Measurements from ENCODE around the gene PPIC.

Gene PPIC

GRCh38 chr5:123068368-123068938, 31.9 kb upstream of the PPIC start:
- Histone ChIP-seq H3K9ac (ENCODE audit: low read length) (no peak overlapping the region), H3K27me3 (replicated peaks; ENCODE audit: insufficient read depth, low read length) (no peaks in the 10 kb centered on the region), H4K20me1 (ENCODE audit: insufficient read depth, low read length) (no peaks in the 10 kb centered on the region), H3K4me2 (ENCODE audit: low read depth, low read length) (no peak overlapping the region), H2AFZ (ENCODE audit: low read length) (no peak overlapping the region), H3K9me3 (replicated peaks; ENCODE audit: insufficient read depth, low read length) (no peaks in the 10 kb centered on the region), H3K27ac (ENCODE audit: low read length) (no peak overlapping the region), H3K4me3 (ENCODE audit: low read length) (no peak overlapping the region), H3F3A (ENCODE audit: insufficient read depth, low read length) (no peaks in the 10 kb centered on the region), H3K36me3 (replicated peaks; ENCODE audit: insufficient read depth, low read length) (no peaks in the 10 kb centered on the region), H3K4me1 (ENCODE audit: low read length) (no peaks in the 10 kb centered on the region), H3K9me2 (replicated peaks; ENCODE audit: insufficient read depth, low read length) (no peaks in the 10 kb centered on the region), H3K79me2 (ENCODE audit: low read length) (no peaks in the 10 kb centered on the region)
- DNase-seq, result no peak
- TF ChIP-seq EZH2 (optimal IDR thresholded peaks at IDR 0.05; ENCODE audit: low read depth, low read length), result no peak
- no peak for TF ChIP-seq EZH2phosphoT487 (IDR thresholded peaks at IDR 0.05; ENCODE audit: low read length)
- no peak for TF ChIP-seq CTCF (IDR thresholded peaks at IDR 0.05; ENCODE audit: low read length)

GRCh38 chr5:123066016-123066415, 29.5 kb upstream of the PPIC start:
- no peaks in the 10 kb centered on the region for H3K36me3 ChIP-seq (replicated peaks; ENCODE audit: insufficient read depth, low read length)
- no peak overlapping the region for H3K4me3 ChIP-seq (ENCODE audit: low read length)
- H3K4me2 ChIP-seq (ENCODE audit: low read depth, low read length), result no peak overlapping the region
- no peaks in the 10 kb centered on the region for H3K27me3 ChIP-seq (replicated peaks; ENCODE audit: insufficient read depth, low read length)
- H3K9me3 ChIP-seq (replicated peaks; ENCODE audit: insufficient read depth, low read length), result no peaks in the 10 kb centered on the region
- no peak overlapping the region for H3K9ac ChIP-seq (ENCODE audit: low read length)
- TF ChIP-seq EZH2 (optimal IDR thresholded peaks at IDR 0.05; ENCODE audit: low read depth, low read length) (no peak), CTCF (IDR thresholded peaks at IDR 0.05; ENCODE audit: low read length) (no peak), EZH2phosphoT487 (IDR thresholded peaks at IDR 0.05; ENCODE audit: low read length) (no peak)
- H3K27ac ChIP-seq (ENCODE audit: low read length), result no peak overlapping the region
- H3K79me2 ChIP-seq (ENCODE audit: low read length), result no peaks in the 10 kb centered on the region
- H3K9me2 ChIP-seq (replicated peaks; ENCODE audit: insufficient read depth, low read length), result no peaks in the 10 kb centered on the region
- H3F3A ChIP-seq (ENCODE audit: insufficient read depth, low read length), result no peaks in the 10 kb centered on the region
- H4K20me1 ChIP-seq (ENCODE audit: insufficient read depth, low read length), result no peaks in the 10 kb centered on the region
- DNase-seq, result no peak
- H2AFZ ChIP-seq (ENCODE audit: low read length), result no peak overlapping the region
- H3K4me1 ChIP-seq (ENCODE audit: low read length), result no peaks in the 10 kb centered on the region

- Histone ChIP-seq H3F3A (ENCODE audit: insufficient read depth, low read length) (no peaks in the 10 kb centered on the region), H3K27ac (ENCODE audit: low read length) (no peak overlapping the region), H3K4me2 (ENCODE audit: low read depth, low read length) (no peak overlapping the region), H3K9me2 (replicated peaks; ENCODE audit: insufficient read depth, low read length) (no peaks in the 10 kb centered on the region), H3K79me2 (ENCODE audit: low read length) (no peaks in the 10 kb centered on the region), H2AFZ (ENCODE audit: low read length) (no peak overlapping the region), H3K9ac (ENCODE audit: low read length) (no peak overlapping the region), H3K27me3 (replicated peaks; ENCODE audit: insufficient read depth, low read length) (no peaks in the 10 kb centered on the region), H3K9me3 (replicated peaks; ENCODE audit: insufficient read depth, low read length) (no peaks in the 10 kb centered on the region), H3K4me3 (ENCODE audit: low read length) (no peak overlapping the region), H3K36me3 (replicated peaks; ENCODE audit: insufficient read depth, low read length) (no peaks in the 10 kb centered on the region), H3K4me1 (ENCODE audit: low read length) (no peaks in the 10 kb centered on the region), H4K20me1 (ENCODE audit: insufficient read depth, low read length) (no peaks in the 10 kb centered on the region)
- no peak for DNase-seq
- TF ChIP-seq CTCF (IDR thresholded peaks at IDR 0.05; ENCODE audit: low read length), result no peak
- no peak for TF ChIP-seq EZH2phosphoT487 (IDR thresholded peaks at IDR 0.05; ENCODE audit: low read length)
- TF ChIP-seq EZH2 (optimal IDR thresholded peaks at IDR 0.05; ENCODE audit: low read depth, low read length), result no peak
Measured at GRCh38 chr5:123059455-123059854, 22.9 kb upstream of the PPIC start.
